Transverse colon (tissue), 4 donors: Measurements from ENCODE around the gene SARDH. TPM values are rescaled to one million over a fixed set of nuclear protein-coding genes. Genes with fewer than 3 reads are reported as not detected.

ENCODE experiments used
- DNase-seq: peaks from one replicate; pipeline ENCODE4 v3.0.0-alpha.2; 2019
- H3K27ac ChIP-seq, 4 donors: fragments of 200-600 bp; sonication (generic); 2 replicates each; pipeline ENCODE4 v1.5.1; 2016 to 2018; ENCODE audit warnings: inconsistent platforms in 4 of 4
- H3K27me3 ChIP-seq: fragments of 200-600 bp; sonication (generic); 2 replicates; pipeline ENCODE4 v1.5.1; 2017; ENCODE audit warnings: inconsistent platforms
- H3K36me3 ChIP-seq, 4 donors: fragments of 200-600 bp; sonication (generic); 2 replicates each; pipeline ENCODE4 v1.5.1; 2017 to 2019; ENCODE audit warnings: inconsistent platforms in 4 of 4
- H3K4me1 ChIP-seq, 4 donors: fragments of 200-600 bp; sonication (generic); 2 replicates each; pipeline ENCODE4 v1.5.1; 2017 to 2020; ENCODE audit warnings: inconsistent platforms in 4 of 4
- H3K4me3 ChIP-seq, 4 donors: fragments of 200-600 bp; sonication (generic); 1 replicate in 1 of 4; 2 replicates in 3 of 4; pipeline versions ENCODE4 v1.5.1 to v1.6.1; 2017 to 2019; ENCODE audit warnings: inconsistent platforms in 4 of 4
- H3K9me3 ChIP-seq, 2 donors: fragments of 200-600 bp; sonication (generic); 2 replicates each; pipeline ENCODE4 v1.5.1; 2017 to 2019; ENCODE audit warnings: inconsistent platforms in 2 of 2
- EP300 ChIP-seq: sonication (generic); formaldehyde crosslinking; IDR thresholded peaks from one replicate; pipeline ENCODE4 v1.6.1; 2017; ENCODE audit warnings: antibody characterized with exemption, low read depth
- POLR2A ChIP-seq: fragments of 450-650 bp; IDR thresholded peaks from one replicate; pipeline ENCODE4 v1.6.1; 2016; ENCODE audit warnings: antibody characterized with exemption, mild to moderate bottlenecking, moderate library complexity
- POLR2AphosphoS5 ChIP-seq, 3 donors: sonication (generic); formaldehyde crosslinking; IDR thresholded peaks; one replicate each; pipeline ENCODE4 v1.6.1; 2016; ENCODE audit warnings: antibody characterized with exemption in 3 of 3
- WGBS, 2 donors: methylation state at CpG; one replicate each; pipeline ENCODE4 v1.1.5; 2018; ENCODE audit warnings: low coverage in 1 of 2; 5-methylcytosine and 5-hydroxymethylcytosine counted together
- in situ Hi-C, 4 donors: fragments of 200-750 bp; cut with MboI; loops; one replicate each; pipeline versions ENCODE4 v1.15.0 to v1.15.1; 2017; ENCODE audit warnings: low sequenced_read_pairs in 3 of 4, low pct_ligation_motif_present in 1 of 4, low pct_unique_long_range_greater_than_20kb in 1 of 4
- intact Hi-C: fragments of 100-400 bp; cut with DNase I; formaldehyde crosslinking; loops from one replicate; pipeline ENCODE4 v1.15.1; 2023; ENCODE audit warnings: low total_unique reads
- total RNA-seq, 4 donors: library from RNA; depleted of rRNA; stranded (reverse); fragments of >200 nt; gene quantifications; one replicate each; pipeline ENCODE4 v1.1.0, GENCODE V29; 2016
- TF ChIP-seq, protein P1 (sequence below), 5 experiments: fragments of 200-600 bp in 3 of 5; fragments of 450-650 bp in 2 of 5; sonication (generic) in 3 of 5; IDR thresholded peaks; 1 replicate in 2 of 5; 2 replicates in 3 of 5; pipeline ENCODE4 v1.5.1; 2016 to 2017; ENCODE audit warnings: antibody characterized with exemption in 5 of 5, inconsistent platforms in 3 of 5, mild to moderate bottlenecking in 2 of 5, moderate library complexity in 1 of 5

The SARDH gene
- total RNA-seq, 4 donors from 2014 or later = 0.68 to 1.1 (median 0.95) TPM; not detected in 1

DNA sequence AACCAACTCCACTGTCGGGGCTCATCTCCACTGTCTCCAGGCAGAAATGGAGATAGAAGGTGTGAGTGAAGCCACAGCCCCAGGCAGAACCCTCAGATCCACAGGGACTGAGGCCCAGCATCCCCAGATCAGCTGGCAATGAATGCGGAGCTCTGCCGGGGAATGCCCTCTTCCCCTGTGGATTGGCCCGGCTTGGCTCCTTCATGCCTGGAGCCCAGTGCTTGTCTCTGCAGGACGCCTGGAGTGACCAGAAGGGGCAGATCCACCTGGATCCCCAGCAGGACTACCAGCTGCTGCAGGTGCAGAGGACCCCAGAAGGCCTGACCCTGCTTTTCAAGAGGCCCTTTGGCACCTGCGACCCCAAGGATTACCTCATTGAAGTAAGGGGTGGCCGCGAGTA is 98.5 kb downstream of the SARDH start:
- Histone ChIP-seq H3K27ac (no peak overlapping the region), H3K27me3 (no peaks in the 10 kb centered on the region), H3K4me1 (no peaks in the 10 kb centered on the region), H3K4me3 (no peak overlapping the region), H3K36me3 (no peaks in the 10 kb centered on the region), H3K9me3 (no peaks in the 10 kb centered on the region)
- DNase-seq = no peak
- WGBS, 2 donors = 83% methylated on average over 8 of the region's 8 CpGs; no CpG with 5 or more reads in 1 of the 2 donors
- in situ Hi-C loops (no loop called here), intact Hi-C loops (no loop called here)
- TF ChIP-seq POLR2A = no peak
- TF ChIP-seq, protein P1, sequence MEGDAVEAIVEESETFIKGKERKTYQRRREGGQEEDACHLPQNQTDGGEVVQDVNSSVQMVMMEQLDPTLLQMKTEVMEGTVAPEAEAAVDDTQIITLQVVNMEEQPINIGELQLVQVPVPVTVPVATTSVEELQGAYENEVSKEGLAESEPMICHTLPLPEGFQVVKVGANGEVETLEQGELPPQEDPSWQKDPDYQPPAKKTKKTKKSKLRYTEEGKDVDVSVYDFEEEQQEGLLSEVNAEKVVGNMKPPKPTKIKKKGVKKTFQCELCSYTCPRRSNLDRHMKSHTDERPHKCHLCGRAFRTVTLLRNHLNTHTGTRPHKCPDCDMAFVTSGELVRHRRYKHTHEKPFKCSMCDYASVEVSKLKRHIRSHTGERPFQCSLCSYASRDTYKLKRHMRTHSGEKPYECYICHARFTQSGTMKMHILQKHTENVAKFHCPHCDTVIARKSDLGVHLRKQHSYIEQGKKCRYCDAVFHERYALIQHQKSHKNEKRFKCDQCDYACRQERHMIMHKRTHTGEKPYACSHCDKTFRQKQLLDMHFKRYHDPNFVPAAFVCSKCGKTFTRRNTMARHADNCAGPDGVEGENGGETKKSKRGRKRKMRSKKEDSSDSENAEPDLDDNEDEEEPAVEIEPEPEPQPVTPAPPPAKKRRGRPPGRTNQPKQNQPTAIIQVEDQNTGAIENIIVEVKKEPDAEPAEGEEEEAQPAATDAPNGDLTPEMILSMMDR (IDR thresholded peaks at IDR 0.05) = no peak
- no peak for TF ChIP-seq POLR2AphosphoS5 (IDR thresholded peaks at IDR 0.05)
- TF ChIP-seq EP300 = no peak

DNA sequence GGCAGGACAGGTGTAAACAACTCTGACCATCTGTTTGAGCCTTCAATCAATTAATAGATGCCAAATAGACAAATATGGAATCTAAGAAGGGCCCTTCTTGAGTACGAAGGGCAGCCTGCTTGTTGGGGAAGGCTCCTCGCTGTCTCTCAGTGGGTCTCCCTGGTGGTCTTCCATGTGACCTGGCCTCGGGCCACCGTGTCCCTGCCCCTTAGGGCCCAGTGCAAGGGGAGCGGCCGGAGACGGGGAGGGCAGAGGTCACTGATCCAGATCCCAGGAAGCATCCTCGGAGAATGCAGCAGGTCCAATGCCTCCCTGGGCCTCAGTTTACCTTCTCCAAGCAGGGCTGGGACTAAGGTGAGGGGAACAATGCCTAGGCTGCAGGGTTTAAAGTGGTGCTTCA is 99.4 kb downstream of the SARDH start:
- no peak for DNase-seq
- no peak overlapping the region for H3K4me3 ChIP-seq
- in situ Hi-C loops (no loop called here), intact Hi-C loops (no loop called here)
- H3K4me1 ChIP-seq = no peaks in the 10 kb centered on the region
- H3K27ac ChIP-seq = no peak overlapping the region
- H3K27me3 ChIP-seq = peaks cover 7% of the 10 kb centered on the region
- no peaks in the 10 kb centered on the region for H3K9me3 ChIP-seq
- TF ChIP-seq POLR2A = no peak
- TF ChIP-seq EP300 = no peak
- no peak for TF ChIP-seq POLR2AphosphoS5 (IDR thresholded peaks at IDR 0.05)
- TF ChIP-seq, protein P1 (IDR thresholded peaks at IDR 0.05) = no peak
- H3K36me3 ChIP-seq = no peaks in the 10 kb centered on the region
- WGBS, 2 donors = 75% methylated on average over 8 of the region's 8 CpGs; no CpG with 5 or more reads in 1 of the 2 donors

DNA sequence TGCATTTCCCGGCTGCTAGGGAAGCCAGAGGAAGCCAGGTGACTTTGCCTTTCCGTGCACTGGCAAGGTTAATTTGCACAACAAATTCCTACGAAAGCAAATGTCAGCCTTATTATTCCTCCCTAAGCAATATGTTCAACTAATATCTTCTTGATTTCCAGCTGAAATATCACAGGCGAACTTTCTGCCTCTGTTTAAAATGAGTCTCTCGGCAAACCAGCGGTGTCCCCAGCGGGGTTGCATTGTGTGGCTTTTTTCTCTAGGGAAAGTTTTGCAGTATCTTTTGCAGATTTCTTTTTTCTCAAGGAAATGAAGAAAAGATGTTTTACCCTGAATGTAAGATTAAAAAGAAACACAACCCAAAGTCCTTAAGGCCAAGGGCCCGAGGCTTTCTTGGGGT is 100.1 kb downstream of the SARDH start:
- TF ChIP-seq EP300 = no peak
- no peak for TF ChIP-seq POLR2A
- TF ChIP-seq POLR2AphosphoS5 (IDR thresholded peaks at IDR 0.05) = no peak
- TF ChIP-seq, protein P1 (IDR thresholded peaks at IDR 0.05) = no peak
- in situ Hi-C loops (no loop called here), intact Hi-C loops (no loop called here)
- no peak overlapping the region for H3K4me3 ChIP-seq
- H3K27ac ChIP-seq = no peak overlapping the region
- H3K9me3 ChIP-seq = no peaks in the 10 kb centered on the region
- H3K4me1 ChIP-seq = no peaks in the 10 kb centered on the region
- no peak for DNase-seq
- no peaks in the 10 kb centered on the region for H3K36me3 ChIP-seq
- peaks cover 13% of the 10 kb centered on the region for H3K27me3 ChIP-seq
- 75% methylated on average over 8 of the region's 8 CpGs; no CpG with 5 or more reads in 1 of the 2 donors for whole genome bisulfite sequencing, 2 donors

DNA sequence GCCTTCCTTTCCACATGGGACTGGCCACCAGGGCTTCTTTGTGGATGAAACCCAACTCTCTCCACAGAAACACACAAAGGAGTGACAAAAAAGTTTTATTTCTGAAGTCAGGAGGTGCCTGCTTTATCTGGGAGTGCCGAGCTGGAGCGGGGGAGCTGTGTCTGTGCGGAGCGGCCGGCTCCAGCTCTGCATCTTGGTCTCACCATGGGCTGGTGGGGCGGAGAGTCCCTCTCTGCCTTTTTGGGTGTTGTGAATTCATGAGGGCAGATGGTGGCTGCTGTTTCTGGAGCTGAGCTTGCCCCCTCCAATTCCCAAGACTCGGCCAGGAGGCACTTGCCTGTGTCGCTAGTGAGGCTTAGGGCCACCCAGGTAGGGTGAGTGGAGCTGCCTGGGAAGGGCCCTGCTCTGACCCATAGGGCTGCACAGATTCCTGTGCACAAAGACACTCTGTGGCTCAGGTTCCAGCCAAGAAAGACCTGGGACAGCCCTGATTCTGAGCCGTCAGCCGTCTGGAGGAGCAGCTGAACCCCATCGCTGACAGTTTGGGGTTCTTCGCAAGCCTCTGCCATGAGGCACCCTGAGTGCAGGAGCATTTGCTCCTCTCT is 100.6 kb downstream of the SARDH start:
- intact Hi-C loops = no loop called here
- 88% methylated on average over 10 of the region's 12 CpGs; no CpG with 5 or more reads in 1 of the 2 donors for WGBS, 2 donors

More for the DNA sequence above, 100.6 kb downstream of the SARDH start:
- no peaks in the 10 kb centered on the region for H3K9me3 ChIP-seq
- no peak for DNase-seq
- H3K27me3 ChIP-seq = peaks cover 15% of the 10 kb centered on the region
- TF ChIP-seq, protein P1 (IDR thresholded peaks at IDR 0.05) = no peak
- no peak for TF ChIP-seq POLR2A
- TF ChIP-seq POLR2AphosphoS5 (IDR thresholded peaks at IDR 0.05) = no peak
- TF ChIP-seq EP300 = no peak
- H3K36me3 ChIP-seq = no peaks in the 10 kb centered on the region
- in situ Hi-C loops = no loop called here
- H3K27ac ChIP-seq = no peak overlapping the region
- H3K4me1 ChIP-seq = no peaks in the 10 kb centered on the region
- H3K4me3 ChIP-seq = no peak overlapping the region
